ENCODE data around the gene PTPRK. TPM values are rescaled to one million over a fixed set of nuclear protein-coding genes. Genes with fewer than 3 reads are reported as not detected.

The PTPRK gene
- total and polyA plus RNA-seq, 2 of the 8 experiments (the other 6 are each of a cell fraction or from before 2014, with no cell fraction given): 11.4 to 47.3 TPM

DNA sequence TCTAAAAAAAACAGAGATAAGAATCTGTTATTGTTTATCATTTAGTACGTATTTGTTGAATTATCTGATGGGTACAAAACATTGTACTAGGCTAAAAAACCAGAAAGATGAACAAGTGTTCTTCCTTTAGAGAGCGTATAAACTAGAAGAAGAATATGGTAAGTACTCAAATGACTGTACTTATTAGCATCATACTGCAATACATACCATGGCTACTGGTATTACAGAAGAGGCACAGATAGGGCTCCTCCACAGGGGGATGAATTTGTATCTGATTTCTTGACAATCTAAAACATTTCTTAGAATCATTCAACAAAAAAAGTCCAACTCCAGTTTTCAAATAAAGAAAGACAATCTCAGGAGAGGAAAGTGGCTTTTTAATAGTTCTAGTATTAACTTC lies 501.6 kb downstream of the PTPRK start:
- 94% methylated on average over 2 of the region's 2 CpGs; no CpG with 5 or more reads in 1 of the 2 experiments for WGBS, 2 experiments (ENCODE audit: extremely low coverage in 1 of 2, insufficient coverage in 1 of 2, insufficient read length in 1 of 2, insufficient replicate concordance in 2 of 2, low coverage in 1 of 2, low lambda C conversion rate in 2 of 2, missing lambda C conversion rate in 1 of 2)
- Histone ChIP-seq H3K79me1 (ENCODE audit: low read depth, low read length) (no peaks in the 10 kb centered on the region), H3K36me3 (ENCODE audit: control insufficient read depth in 2 of 4, insufficient read depth in 4 of 4, low read length in 3 of 4) (no peaks in the 10 kb centered on the region), H3K4me2 (ENCODE audit: insufficient read depth in 1 of 2, low read depth in 2 of 2, low read length in 2 of 2) (no peak overlapping the region), H3K4me1 (replicated peaks in 1 of 4; ENCODE audit: control insufficient read depth in 3 of 4, insufficient read depth in 4 of 4, low read length in 3 of 4) (peaks cover 0 to 3% (median 0%) of the 10 kb centered on the region in 4 experiments; a peak in 3 of 7 replicates), H3K27me3 (replicated peaks in 1 of 4; ENCODE audit: control insufficient read depth in 3 of 4, extremely low read depth in 1 of 4, insufficient read depth in 3 of 4, low read length in 3 of 4) (no peaks in the 10 kb centered on the region), H3K27ac (ENCODE audit: low read depth, low read length) (no peak overlapping the region), H3K4me3 (ENCODE audit: extremely low read depth in 1 of 4, insufficient read depth in 2 of 4, low read depth in 3 of 4, low read length in 4 of 4) (no peak overlapping the region), H4K91ac (replicated peaks; ENCODE audit: insufficient read length, low read length) (no peak overlapping the region), H2BK5ac (ENCODE audit: low read depth, low read length) (no peak overlapping the region), H2BK12ac (ENCODE audit: low read depth, low read length) (no peak overlapping the region), H3K4ac (replicated peaks; ENCODE audit: insufficient read length, low read depth, low read length) (no peak overlapping the region), H4K20me1 (replicated peaks in 1 of 2; ENCODE audit: control insufficient read depth in 1 of 2, insufficient read depth in 2 of 2, low read length in 2 of 2) (no peaks in the 10 kb centered on the region), H2BK20ac (ENCODE audit: low read length) (no peak overlapping the region), H3K14ac (ENCODE audit: insufficient read length) (no peak overlapping the region), H3K56ac (replicated peaks; ENCODE audit: insufficient read length, low read depth, low read length) (no peak overlapping the region), H3K9me3 (ENCODE audit: insufficient read depth in 2 of 2, low read depth in 1 of 2, low read length in 1 of 2) (no peaks in the 10 kb centered on the region), H3K23ac (ENCODE audit: insufficient read length) (no peak overlapping the region), H2AFZ (ENCODE audit: low read length) (no peak overlapping the region), H4K8ac (ENCODE audit: extremely low read depth, insufficient read depth, low read length) (no peak overlapping the region), H2AK5ac (ENCODE audit: low read depth, low read length) (no peak overlapping the region), H3K18ac (ENCODE audit: extremely low read depth, low read length) (no peak overlapping the region), H3K79me2 (ENCODE audit: control insufficient read depth in 1 of 2, insufficient read depth in 2 of 2, low read length in 2 of 2) (no peaks in the 10 kb centered on the region), H4K5ac (ENCODE audit: insufficient read length, low read depth, low read length) (no peak overlapping the region), H3K23me2 (ENCODE audit: low read depth, low read length) (no peaks in the 10 kb centered on the region), H3K9ac (replicated peaks in 1 of 4; ENCODE audit: extremely low read depth in 1 of 4, low read depth in 3 of 4, low read length in 3 of 4) (no peak overlapping the region), H2BK120ac (replicated peaks; ENCODE audit: low read depth, low read length) (no peak overlapping the region), H2BK15ac (ENCODE audit: low read length) (no peak overlapping the region)
- DNase-seq (ENCODE audit: low read depth in 1 of 2, low spot score in 2 of 2): no peak
- CTCF ChIA-PET (ENCODE audit: partially characterized antibody): no interaction called here
- FAIRE-seq: no peak
- POLR2A ChIA-PET (ENCODE audit: partially characterized antibody): no interaction called here
- TF ChIP-seq, protein P1, sequence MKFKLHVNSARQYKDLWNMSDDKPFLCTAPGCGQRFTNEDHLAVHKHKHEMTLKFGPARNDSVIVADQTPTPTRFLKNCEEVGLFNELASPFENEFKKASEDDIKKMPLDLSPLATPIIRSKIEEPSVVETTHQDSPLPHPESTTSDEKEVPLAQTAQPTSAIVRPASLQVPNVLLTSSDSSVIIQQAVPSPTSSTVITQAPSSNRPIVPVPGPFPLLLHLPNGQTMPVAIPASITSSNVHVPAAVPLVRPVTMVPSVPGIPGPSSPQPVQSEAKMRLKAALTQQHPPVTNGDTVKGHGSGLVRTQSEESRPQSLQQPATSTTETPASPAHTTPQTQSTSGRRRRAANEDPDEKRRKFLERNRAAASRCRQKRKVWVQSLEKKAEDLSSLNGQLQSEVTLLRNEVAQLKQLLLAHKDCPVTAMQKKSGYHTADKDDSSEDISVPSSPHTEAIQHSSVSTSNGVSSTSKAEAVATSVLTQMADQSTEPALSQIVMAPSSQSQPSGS (IDR thresholded peaks at IDR 0.05; ENCODE audit: low read length): no peak
- TF ChIP-seq CHD2 (IDR thresholded peaks at IDR 0.05; ENCODE audit: low read length) (no peak), HDAC2 (IDR thresholded peaks at IDR 0.05; ENCODE audit: borderline replicate concordance in 1 of 2, low read depth in 2 of 2, low read length in 2 of 2) (no peak), SIX5 (IDR thresholded peaks at IDR 0.05; ENCODE audit: low read depth, low read length) (no peak), TBP (IDR thresholded peaks at IDR 0.05; ENCODE audit: low read depth, low read length) (no peak), CBX5 (IDR thresholded peaks at IDR 0.05; ENCODE audit: low read depth, low read length) (no peak), ASH2L (IDR thresholded peaks at IDR 0.05; ENCODE audit: low read length) (no peak), SIN3A (conservative IDR thresholded peaks at IDR 0.05 in 1 of 2, IDR thresholded peaks at IDR 0.05 in 1 of 2; ENCODE audit: low read depth in 1 of 2, low read length in 2 of 2) (no peak), POLR2A (IDR thresholded peaks at IDR 0.05; ENCODE audit: control extremely low read depth in 1 of 2, low read depth in 2 of 2, low read length in 2 of 2) (no peak), RAD21 (IDR thresholded peaks at IDR 0.05 in 1 of 2, conservative IDR thresholded peaks at IDR 0.05 in 1 of 2; ENCODE audit: low read depth in 2 of 2, low read length in 2 of 2) (no peak), KDM4A (IDR thresholded peaks at IDR 0.05; ENCODE audit: low read depth, low read length, severe bottlenecking) (no peak)
- TF ChIP-seq, protein P2, sequence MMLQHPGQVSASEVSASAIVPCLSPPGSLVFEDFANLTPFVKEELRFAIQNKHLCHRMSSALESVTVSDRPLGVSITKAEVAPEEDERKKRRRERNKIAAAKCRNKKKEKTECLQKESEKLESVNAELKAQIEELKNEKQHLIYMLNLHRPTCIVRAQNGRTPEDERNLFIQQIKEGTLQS (IDR thresholded peaks at IDR 0.05; ENCODE audit: insufficient read depth, low read depth, low read length): no peak
